Astrocyte (in vitro differentiated cells and primary cell): ENCODE measurements around the gene STRIP1.

Experiments
- EZH2 ChIP-seq: IDR thresholded peaks from 2 replicates; pipeline ENCODE4 v1.6.1; 2012; ENCODE audit warnings: mild to moderate bottlenecking, low read length, inconsistent platforms; ENCODE audit not compliant: insufficient read depth
- TF ChIP-seq, protein P1 (sequence below): IDR thresholded peaks from 2 replicates; pipeline ENCODE4 v1.5.1; 2011; ENCODE audit warnings: low read depth, mild to moderate bottlenecking, inconsistent platforms, low read length, moderate library complexity; ENCODE audit not compliant: insufficient read depth

DNA sequence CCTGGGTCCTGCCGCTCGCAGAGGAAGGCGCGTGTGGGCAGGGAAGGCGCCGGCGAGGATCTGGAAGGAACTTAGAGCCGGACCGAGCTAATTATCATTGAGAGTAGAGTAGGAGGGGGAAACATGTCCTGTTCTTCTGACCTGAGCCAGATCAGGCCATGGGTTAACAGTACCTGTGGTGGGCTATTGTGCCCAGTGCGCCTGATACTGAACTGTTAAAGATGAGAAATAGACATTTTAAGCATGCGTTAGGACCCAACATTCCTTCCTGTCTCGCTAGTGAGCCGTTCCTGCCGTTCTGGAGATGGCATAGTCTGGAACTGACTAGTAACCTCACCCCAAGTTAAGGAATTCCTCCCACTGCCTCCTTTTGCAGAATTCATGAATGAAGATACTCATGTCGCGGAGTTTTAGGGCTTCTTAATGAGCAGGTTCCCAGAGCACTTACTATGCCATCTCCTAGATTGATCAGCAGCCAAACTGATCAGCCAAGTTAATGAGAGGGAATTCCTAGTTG lies 870 bp downstream of the STRIP1 start:
- TF ChIP-seq, protein P1, sequence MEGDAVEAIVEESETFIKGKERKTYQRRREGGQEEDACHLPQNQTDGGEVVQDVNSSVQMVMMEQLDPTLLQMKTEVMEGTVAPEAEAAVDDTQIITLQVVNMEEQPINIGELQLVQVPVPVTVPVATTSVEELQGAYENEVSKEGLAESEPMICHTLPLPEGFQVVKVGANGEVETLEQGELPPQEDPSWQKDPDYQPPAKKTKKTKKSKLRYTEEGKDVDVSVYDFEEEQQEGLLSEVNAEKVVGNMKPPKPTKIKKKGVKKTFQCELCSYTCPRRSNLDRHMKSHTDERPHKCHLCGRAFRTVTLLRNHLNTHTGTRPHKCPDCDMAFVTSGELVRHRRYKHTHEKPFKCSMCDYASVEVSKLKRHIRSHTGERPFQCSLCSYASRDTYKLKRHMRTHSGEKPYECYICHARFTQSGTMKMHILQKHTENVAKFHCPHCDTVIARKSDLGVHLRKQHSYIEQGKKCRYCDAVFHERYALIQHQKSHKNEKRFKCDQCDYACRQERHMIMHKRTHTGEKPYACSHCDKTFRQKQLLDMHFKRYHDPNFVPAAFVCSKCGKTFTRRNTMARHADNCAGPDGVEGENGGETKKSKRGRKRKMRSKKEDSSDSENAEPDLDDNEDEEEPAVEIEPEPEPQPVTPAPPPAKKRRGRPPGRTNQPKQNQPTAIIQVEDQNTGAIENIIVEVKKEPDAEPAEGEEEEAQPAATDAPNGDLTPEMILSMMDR: no peak
- TF ChIP-seq EZH2: no peak
